Central memory CD4-positive, alpha-beta T cell (primary cell): ENCODE measurements around the gene TCL1B.
"Not testable (repeated sequence)": the region's sequence is repeated elsewhere in the genome, so short reads cannot be mapped to it uniquely, and the experiment has no call there.

Experiments used
- DNase-seq: peaks from one replicate; pipeline ENCODE4 v3.0.0; 2022
- total RNA-seq, 3 experiments: gene quantifications; one replicate each; lab custom pipeline; 2026; lab: John Stamatoyannopoulos, UW

Gene TCL1B
- 0 to 0.05 (median 0) reads per million in 3 experiments for total RNA-seq

DNA sequence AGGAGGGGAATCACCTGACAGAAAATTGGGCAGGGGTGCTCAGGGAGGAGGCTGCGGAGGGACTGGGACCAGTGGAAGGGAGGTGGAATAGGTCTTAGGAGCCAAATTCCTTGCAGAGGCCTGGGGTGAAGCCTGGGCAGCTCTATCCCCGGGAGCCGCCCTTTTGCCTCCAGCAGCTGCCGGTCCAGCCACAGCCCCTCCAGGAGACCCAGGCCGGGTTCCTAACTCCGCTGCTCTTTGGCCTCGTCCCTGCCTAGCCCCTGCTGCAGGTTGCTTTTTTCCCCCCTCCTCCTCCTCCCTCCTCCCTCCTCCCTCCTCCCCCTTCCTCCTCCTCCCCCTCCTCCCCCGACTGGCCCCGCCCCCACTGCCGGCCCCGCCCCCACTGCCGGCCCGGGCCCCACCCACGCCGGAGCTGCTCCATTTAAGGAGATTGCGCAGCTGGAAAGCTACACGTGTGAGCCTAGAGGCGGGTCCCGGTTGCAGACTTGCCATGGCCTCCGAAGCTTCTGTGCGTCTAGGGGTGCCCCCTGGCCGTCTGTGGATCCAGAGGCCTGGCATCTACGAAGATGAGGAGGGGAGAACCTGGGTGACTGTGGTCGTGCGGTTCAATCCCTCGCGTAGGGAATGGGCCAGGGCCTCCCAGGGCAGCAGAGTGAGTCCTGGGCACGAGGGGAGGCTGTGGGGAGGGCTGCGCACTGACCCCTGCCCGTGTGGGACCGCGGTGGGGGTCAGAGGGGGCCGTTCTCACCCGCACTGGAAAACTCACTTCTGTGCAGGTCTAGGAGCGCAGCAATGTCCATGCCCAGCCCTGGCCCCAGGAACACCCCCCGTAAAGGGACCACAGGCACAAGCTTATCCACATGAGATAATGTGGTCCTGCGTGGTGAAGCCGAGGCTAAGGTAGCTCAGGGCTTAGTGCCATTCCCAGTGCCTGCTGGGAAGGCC lies at the start of gene TCL1B:
TCL1B (plus strand) TSS at position 449 of the 945 bp plus-strand sequence; CDS start at position 491, 42 bp downstream.
- DNase-seq = no peak

- no peak for DNase-seq
These were observed 41.2 kb upstream of the TCL1B start for GRCh38 chr14:95644981-95645380.

DNA sequence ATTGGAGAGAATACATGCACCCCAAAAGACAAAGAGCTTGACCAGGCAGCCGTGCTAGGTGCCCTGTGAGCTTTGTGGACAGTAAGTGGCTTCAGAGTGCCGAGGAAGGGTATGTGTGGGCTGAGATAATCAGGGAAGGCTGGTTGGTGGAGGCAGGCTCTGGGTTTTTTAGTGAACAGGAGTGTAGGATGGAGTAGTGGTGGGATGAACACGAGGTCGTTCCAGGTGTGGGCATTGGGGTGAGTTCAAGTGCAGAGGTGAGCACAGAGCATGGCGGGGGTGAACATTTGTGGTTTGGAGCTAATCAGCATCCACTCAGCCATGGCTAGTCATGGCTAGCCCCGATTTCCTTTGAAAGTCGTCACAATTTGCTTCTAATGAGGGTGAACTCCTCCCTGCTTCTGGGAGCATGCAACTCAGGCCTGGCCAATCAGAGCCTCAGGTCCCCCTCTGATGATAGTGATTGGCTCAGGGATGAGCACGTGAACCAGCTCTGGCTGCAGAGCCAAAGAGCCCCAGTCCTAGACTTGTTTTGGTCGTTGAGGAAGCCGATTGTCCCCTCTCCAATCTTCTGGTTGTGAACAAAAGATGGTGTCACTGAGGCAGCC lies 40.7 kb upstream of the TCL1B start:
- no peak for DNase-seq

DNA sequence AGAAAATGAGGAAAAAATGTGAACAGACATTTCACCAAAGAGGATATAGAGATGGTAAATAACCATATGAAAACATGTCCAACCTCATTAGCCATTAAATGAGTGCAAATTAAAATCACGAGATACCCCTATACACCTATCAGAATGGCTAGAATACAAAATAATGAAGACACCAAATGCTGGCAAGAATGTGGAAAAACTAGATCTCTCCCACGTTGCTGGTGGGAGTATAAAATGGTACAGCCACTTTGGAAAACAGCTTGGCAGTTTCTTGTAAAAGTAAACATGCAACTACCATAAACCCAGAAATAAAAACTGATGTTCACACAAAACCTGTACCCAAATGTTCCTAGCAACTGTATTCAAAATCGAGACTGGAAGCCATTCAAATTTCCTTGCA lies 38.3 kb upstream of the TCL1B start:
- no peak for DNase-seq

- DNase-seq = no peak
These were observed 37.0 kb upstream of the TCL1B start for GRCh38 chr14:95649230-95649629.

DNA sequence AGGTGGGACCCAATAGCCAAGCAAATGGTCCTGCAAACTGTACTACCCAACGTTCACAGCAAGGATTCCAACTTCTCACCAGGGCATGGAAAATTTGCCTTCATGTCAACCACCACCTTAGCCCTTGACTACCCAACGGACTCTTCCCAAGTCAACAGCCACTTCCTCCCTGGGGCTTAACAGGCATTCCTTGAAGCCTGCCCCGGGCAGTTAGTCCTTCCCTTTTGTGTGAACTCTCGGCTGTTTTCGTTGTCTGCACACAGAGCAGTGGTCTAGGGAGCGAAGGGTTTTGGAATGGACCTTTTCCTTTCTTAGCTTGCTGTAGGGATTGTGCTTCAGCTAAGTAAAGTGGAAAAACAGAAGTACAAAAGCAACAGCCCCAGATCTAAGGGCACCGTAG lies 35.2 kb upstream of the TCL1B start:
- DNase-seq = no peak

DNA sequence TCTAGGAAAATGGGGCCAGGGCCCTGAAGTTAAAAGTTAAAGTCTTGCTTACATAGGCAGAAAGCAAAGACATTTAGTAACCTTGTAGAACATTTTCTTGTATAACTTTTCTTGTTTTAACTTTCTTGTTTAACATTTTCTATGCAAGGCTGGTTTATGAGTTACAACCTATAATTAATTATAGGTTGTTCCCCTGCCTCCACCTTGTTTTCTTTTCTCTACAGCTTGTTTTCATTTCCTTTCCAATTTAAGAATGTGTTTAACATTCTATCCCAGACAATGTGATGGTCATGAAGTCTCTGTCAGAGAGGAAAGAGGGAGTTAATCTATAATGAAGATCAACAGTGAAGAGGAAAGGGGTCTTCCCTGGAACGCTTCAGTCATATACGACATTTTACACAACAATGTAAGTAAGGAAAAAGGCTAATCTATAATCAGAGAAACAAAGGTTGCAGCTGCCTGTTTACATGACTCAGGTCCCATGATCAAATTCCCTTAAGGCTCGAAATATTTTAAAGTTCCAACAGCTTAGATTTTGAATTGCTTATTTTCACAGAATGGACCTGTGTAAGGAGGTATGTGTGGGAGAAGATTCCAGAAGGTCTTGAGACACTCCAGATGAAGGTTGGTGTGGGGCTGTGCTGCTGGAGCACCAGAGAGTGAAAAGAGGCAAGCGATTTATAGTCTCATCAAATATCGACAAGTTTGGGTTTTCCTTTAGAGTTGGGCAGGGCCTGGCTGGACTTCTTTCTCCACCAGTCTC lies 34.2 kb upstream of the TCL1B start:
- no peak for DNase-seq

DNA sequence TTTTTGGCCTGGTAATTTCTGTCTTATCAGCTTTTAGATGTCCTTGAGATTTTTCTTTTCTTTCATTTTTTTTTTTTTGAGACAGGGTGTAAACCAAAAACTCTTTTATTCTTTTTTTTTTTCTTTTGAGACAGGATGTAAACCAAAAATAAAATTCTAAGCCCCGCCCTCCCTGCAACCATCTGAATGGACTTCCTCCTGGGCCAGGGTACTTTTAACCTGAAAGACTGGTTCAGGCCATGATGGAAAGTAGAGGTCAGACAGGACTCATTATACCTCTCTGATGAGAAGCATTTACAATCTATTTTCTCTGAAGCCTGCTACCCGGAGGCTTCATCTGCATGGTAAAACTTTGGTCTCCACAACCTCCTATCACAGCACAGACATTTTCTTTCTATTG lies 33.5 kb upstream of the TCL1B start:
- DNase-seq = no peak

DNA sequence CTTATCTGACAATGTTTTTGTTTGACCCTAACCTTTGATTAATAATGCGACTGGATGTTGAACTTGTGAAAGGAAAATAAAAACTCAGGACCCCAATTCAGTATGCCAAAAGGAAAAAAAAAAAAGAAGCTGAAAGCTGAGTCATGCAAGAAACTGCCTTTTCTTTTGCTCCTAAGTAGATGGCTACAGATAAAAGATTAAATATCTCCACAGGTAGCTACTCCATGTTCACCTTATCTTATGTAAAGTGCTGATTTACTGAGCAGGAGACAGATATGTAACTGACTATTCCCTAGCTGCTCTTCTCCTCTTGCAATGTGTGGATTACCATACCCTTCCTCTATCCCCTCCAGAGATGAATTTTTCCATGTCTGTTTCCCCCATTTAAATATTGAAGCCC lies 30.8 kb upstream of the TCL1B start:
- DNase-seq = no peak

DNA sequence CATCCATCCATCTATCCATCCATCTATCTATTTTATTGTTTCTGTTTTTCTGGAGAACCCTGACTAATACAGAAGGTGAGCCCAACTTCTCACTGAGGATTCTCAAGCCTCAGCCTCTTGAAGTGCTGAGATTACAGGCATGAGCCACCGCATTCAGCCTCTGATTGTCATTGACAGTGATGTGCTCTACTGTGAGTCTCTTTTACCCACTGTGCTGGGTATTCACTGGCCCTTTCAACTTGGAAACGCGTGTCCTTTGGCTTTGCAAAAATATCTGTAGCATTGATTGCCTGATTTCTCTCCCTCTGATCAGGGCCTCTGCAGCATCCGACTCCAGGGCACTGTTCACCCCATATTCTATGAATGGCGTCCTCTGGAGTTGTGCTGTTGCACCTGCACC lies 29.6 kb upstream of the TCL1B start:
- no peak for DNase-seq

- DNase-seq = no peak
These were observed 28.8 kb upstream of the TCL1B start for GRCh38 chr14:95657454-95657853.

- no peak for DNase-seq
These were observed 26.8 kb upstream of the TCL1B start for GRCh38 chr14:95659293-95659989.

DNA sequence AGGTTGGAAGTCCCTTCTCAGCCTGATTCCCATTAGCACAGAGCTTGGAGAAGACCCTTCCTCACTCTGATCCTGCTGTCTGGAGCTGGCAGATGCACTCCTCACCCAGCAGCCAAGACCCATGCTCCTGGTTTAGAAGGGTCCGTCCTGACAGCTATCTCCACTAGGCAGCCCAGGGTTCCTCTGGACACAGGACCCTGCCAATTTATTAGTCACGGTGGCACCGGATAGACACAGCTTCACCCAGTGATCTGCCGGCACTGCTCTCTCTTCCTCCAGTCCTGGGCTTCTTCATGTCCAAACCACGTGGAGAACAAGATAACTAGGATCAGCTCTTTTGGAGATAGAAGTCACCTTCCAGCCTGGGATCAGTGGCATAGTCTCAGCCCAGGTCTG lies 26.2 kb upstream of the TCL1B start:
- no peak for DNase-seq

GRCh38 chr14:95660651-95661515 lies 25.3 kb upstream of the TCL1B start:
- DNase-seq = no peak

- DNase-seq = no peak
These were observed 23.6 kb upstream of the TCL1B start for GRCh38 chr14:95662376-95663186.

DNA sequence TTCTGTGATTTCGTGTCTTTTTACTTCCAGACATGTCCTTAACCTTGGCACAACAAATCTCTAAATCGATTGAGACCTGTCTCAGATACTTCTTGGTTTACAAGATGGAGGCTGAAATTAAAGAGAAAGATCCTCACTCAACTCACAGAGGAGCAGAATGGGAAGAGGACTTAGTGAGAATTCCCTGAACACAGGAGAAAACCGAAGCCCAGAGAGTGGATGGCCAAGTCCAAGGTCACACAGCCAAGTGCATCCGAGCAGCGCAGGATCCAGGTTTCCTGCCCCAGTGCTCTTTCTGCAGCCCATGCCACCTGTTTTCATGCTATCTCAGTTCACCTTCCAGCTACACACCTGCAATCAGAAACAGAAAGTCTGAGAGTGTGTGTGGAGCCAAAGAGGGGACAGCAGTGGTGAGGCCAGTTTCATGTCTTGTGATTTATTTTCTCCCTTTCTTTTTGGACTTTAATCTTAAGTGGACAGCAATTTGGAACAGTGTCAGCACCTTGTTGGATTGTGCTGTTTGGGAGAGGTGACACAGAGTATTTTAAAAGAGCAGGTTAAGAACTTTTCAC lies 22.9 kb upstream of the TCL1B start:
- DNase-seq = no peak

DNA sequence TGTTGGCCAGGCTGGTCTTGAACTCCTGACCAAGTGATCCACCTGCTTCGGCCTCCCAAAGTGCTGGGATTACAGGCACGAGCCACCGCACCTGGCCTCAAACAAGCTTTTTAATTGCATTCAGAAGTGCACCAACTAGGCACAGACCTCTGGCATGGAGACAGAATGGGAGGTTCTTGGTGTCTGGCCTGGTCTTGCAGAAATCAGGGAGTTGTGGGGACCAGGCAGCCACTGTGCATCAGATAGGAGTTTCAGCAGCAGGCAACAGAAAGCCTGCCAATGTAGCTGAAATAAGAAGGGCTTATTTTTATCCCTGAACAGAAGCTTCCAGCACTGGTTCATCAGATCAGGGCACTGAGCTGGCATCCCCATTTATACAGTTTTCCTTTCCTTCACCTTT lies 22.2 kb upstream of the TCL1B start:
- no peak for DNase-seq

GRCh38 chr14:95664546-95664945 lies 21.7 kb upstream of the TCL1B start:
- no peak for DNase-seq

DNA sequence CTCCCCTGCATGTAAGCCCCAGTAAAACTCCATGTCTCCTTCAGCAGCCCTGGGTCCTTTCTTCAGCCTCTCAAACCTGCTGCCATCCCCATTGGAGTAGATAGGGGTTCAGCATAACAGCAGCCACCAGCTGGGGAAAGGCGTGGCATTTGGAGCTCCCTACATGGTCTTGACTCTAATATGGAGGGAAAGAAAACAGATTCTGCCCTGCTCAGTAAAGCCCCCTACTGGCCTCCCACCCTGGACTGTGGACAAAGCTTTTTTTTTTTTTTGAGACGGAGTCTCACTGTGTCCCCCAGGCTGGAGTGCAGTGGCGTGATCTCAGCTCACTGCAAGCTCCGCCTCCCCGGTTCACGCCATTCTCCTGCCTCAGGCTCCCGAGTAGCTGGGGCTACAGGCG lies 20.7 kb upstream of the TCL1B start:
- not testable (repeated sequence) for DNase-seq

GRCh38 chr14:95666450-95666849 lies 19.8 kb upstream of the TCL1B start:
- no peak for DNase-seq
